GM19240 (cell line): Measurements from ENCODE around the gene PLD4.

Experiments
- DNase-seq: peaks from one replicate; pipeline ENCODE4 v3.0.0; 2011; ENCODE audit warnings: low spot score; ENCODE audit not compliant: insufficient read length

Gene PLD4

DNA sequence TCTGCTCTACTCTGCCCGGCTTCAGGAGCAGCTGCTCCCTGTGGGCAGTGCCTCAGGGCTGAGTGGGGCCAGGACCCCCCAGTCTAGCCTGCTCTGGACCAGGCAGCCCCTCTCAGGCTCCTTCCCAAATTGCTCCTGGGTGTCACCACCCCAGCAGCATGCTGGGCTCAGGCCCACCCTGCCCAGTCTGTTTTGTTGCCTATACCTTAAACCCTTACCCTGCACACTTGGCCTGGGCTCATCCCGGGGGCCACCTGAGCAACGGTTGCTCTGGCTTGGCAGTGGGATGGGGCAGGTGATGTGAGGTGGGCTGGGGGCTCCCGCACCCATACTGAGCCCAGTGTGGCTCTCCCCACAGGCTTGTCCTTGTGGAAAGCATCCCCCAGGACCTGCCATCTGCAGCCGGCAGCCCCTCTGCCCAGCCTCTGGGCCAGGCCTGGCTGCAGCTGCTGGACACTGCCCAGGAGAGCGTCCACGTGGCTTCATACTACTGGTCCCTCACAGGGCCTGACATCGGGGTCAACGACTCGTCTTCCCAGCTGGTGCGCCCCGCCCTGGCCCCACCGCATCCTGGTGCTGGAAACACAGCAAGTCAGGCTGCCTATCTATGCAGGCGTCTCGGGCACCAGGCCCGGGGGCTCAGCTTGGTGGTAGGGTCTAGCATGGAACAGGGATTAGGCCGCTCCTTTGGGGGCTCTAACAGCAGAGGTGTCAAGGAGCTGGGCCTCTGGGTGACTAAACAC is 3.9 kb downstream of the PLD4 start:
- DNase-seq: no peak

DNA sequence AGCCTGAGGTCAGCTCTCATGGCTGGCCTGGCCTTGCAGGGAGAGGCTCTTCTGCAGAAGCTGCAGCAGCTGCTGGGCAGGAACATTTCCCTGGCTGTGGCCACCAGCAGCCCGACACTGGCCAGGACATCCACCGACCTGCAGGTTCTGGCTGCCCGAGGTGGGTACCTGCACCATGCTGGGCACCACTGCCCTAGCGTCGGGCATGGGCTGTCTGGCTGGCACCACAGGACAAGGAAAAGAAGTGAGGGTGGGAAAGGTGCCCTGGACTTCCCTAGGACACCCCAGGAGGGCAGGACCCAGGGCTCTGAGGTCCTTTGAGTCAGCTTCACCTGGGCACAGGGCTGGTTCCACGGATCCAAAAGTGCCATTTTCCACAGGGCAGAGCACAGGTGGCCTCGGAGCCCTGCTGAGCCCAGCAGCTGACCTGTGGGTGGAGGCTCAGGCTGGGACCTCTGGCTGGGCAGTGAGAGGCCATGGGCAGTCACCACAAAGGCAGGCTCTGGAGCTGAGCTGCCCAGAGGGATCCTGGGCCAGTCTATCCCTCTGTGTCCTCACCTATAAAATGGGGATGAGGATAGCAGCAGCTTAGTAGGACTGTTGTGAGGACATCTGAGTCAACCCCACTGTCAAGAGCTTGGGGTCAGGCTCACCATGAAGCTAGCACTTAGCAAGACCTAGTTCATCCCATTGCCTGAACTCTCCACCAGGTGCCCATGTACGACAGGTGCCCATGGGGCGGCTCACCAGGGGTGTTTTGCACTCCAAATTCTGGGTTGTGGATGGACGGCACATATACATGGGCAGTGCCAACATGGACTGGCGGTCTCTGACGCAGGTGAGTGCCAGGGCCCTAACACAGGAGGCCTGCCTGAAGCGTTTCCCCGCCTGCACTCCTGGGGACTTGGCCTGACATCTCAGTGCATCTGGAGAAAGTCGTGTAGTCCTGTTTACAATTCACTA is 4.9 kb downstream of the PLD4 start:
- DNase-seq: no peak

DNA sequence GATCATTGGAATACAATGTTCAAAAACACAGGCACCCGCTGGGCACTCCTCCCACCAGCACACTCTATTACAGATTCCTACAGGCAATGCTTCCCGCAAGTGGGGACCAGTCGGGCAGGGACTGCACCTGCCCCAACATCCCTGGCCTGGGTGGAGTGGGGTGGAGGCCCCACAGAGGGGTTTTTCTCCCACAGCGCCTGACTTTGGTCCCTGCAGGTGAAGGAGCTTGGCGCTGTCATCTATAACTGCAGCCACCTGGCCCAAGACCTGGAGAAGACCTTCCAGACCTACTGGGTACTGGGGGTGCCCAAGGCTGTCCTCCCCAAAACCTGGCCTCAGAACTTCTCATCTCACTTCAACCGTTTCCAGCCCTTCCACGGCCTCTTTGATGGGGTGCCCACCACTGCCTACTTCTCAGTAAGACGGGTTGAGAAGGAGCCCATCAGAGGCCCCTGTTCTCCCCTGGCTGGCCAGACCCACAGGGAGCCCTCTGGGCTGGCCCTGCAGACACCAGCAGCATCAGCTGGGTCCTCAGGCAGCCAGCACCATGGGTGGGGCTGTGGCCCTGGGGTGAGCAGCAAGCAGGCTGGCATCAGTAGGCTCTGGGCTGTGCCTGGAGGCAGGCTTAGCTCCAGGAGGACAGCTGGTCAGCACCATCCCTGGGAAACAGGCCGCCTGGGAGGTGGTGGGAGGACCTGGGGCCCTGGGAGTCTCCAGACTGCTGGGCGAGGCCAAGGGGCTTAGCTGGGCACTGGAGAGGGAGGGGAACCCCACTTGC is 6.0 kb downstream of the PLD4 start:
- DNase-seq: no peak

DNA sequence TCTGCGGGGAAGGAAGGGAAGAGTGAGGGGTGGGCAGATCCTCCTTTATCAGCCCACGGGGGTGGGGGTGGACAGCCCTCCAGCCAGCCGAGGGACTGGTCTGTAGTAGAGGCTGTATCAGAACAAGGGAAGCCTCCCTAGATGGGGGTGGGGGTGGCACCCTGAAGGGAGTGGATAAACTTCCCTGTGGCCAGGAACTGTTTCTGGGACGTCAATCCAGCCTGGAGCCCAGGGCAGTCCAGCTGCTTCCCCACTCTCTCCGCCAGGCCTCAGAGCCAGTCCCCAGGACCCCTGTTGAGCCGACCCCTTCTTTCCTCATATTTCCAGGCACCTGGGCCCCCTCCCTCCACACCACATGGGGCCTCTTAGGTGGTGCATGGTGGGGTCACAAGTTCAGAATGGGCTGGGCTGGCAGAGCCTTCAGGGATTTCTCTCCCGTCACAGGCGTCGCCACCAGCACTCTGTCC is 6.7 kb downstream of the PLD4 start:
- DNase-seq: no peak

DNA sequence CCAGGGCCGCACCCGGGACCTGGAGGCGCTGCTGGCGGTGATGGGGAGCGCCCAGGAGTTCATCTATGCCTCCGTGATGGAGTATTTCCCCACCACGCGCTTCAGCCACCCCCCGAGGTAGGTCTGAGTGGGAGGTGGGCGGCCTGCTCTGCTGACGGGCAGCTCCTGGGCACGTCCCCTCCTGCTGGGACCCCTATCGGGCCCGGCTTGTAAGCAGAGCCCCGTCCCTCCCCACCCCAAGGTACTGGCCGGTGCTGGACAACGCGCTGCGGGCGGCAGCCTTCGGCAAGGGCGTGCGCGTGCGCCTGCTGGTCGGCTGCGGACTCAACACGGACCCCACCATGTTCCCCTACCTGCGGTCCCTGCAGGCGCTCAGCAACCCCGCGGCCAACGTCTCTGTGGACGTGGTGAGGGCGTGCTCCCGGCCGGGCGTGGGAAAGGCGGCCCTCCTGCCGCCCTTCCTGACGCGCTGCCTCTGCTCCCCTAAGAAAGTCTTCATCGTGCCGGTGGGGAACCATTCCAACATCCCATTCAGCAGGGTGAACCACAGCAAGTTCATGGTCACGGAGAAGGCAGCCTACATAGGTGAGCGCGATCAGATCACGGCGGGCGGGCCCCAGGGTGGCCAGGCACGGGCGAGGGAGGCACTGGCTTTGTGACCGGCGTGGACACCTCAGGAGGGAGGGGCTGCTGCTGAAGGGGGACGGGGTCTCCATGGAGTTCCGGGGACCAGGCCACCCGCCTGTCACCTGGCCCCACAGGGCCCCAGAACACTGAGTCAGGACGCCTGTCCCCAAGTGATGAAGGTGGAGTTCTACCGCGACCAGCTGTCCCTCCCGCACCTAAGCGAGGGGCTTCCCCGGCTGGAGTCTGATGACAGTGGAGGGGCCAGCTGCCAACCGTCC is 7.3 kb downstream of the PLD4 start:
- DNase-seq: no peak

DNA sequence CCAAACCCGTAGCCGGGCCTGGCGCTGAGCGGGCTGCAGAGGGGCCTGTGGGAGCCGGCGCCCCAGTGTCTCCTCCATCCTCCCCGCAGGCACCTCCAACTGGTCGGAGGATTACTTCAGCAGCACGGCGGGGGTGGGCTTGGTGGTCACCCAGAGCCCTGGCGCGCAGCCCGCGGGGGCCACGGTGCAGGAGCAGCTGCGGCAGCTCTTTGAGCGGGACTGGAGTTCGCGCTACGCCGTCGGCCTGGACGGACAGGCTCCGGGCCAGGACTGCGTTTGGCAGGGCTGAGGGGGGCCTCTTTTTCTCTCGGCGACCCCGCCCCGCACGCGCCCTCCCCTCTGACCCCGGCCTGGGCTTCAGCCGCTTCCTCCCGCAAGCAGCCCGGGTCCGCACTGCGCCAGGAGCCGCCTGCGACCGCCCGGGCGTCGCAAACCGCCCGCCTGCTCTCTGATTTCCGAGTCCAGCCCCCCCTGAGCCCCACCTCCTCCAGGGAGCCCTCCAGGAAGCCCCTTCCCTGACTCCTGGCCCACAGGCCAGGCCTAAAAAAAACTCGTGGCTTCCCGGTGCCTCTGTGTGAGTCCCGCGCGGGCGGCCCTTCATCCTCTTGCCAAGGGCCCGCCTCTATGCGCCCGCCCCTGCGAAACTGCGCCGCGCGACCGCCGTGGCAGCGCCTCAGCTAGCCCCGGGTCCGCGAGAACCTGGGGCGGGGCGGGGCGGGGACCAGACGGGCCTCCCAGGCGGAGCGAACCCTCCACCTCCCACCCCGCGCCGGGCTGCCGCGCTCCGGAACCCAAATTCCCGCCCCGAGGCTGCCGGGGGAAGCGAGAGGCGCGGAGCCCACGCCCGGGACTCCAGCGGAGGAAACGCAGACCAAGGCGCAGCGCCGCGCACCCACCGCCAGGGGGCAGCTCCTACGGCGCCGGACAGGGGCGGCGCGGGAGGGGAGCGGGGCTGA is 8.3 kb downstream of the PLD4 start:
- DNase-seq: peak; percentile 73

DNA sequence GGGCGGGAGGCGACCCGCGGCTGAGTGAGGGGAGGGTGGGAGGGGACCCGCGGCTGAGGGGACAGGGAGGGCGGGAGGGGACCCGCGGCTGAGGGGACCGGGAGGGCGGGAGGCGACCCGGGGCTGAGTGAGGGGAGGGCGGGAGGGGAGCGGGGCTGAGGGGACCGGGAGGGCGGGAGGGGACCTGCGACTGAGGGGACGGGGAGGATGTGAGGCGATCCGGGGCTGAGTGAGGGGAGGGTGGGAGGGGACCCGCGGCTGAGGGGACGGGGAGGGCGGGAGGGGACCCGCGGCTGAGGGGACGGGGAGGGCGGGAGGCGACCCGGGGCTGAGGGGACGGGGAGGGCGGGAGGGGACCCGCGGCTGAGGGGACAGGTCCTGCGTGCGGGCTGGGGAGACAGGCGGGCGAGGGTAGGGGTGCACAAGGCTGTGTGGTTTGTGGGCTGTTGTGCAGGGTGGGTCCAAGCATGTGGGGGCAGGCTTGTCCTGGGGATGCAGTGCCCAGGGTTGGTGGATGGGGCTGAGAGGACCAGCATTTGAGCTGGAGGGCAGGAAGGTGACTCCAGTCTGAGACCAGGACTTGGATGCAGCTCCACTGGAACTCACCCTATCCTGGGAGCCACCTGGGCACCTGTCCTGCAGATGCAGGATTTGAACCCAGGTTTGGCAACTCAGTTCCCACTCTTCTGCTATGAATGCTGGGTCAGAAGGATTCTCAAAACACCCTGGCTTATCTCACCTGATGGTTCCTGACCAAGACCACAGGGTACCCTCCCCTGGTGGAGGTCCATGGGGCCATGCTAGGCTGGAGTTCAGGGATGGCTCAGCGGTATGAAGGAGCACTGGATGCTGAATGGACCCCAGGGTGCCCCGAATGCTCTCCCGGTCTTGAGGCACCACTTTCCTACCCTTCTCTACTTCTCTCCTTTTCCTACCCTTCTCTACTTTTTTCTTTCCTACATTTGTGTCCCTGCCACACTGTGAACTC is 9.4 kb downstream of the PLD4 start:
- no peak for DNase-seq

DNA sequence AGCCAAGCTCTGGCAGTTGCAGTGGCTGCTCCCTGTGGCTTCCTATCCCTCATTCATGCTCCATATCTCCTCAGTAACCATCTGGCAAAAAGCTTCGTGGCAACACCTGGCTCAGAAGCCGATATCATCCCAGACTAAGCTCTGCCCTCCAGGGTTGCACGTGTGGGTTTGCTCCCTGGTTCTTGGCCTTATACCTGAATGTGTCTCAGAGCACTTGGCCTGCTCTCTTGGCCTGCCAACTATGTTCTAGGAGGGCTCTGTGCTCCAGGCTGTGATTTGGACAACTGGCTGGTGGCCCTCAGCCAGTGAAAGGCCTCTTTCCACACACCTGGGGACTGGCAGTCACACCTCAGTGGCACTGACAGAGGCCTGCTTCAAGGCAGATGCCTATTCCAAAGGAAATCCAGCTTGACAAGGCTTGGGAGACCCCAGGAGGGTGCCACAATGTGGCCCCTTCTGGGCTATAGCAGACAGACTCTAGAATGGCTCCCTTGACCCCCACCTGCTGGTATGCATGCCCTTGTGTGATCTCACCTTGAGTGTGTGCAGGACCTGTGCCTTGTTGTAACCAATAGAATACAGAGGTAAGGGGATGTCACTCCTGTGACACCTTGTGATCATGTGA is 10.5 kb downstream of the PLD4 start:
- no peak for DNase-seq

DNA sequence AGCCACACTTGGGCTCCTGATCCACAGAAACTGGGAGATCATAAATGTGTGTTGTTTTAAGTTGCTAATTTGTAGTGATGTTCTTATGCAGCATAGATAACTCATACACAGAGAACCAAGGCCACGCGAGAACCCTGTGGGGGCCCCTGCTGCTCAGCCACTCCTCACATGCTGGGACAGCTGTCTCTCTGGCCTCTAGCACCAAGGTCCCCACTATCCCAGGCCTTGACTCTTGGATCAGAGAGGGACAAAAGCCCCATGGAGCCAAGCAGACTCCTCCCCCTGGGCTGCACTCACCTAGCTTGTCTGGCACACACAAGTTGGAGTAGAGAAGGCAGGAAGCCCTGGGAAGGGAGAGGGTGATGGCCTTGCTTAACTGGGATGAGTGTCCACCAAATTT is 11.3 kb downstream of the PLD4 start:
- DNase-seq: no peak

DNA sequence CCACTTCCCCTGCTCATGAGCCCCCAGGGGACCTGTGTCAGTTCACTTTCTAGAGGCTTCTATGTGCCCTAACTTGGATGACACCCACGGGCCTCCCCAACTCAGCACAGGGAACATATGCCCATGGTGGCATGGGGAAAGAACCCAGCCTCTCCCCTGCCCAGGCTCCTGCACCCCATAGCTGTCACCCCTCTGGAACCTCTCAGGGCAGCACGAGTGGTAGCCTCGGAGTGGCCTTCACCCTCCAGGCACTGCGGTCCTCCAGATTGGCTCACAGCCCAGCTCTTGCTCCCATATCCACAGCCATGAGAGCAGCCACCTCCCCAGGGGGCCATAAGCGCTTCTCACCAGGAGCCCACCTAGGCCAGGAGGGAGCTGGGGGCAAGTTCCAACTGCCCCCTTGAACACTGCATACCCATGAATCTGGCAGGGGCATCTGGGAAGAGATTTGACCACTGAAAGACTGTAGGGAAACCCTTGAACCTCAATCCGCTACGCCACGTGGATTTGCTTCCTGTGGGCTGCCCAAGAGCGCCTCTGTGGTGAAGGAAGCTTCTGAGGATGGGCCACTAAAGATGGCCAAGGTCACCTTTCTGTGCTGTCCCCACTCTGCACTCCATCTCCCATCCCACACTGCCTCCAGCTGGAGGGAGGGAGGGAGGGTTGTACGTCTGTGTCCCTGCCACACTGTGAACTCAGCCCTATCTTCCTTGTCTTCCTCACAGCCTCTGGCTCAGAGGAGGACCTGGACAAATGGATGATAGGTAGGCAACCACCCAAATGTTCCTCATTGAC is 11.9 kb downstream of the PLD4 start:
- DNase-seq: no peak

DNA sequence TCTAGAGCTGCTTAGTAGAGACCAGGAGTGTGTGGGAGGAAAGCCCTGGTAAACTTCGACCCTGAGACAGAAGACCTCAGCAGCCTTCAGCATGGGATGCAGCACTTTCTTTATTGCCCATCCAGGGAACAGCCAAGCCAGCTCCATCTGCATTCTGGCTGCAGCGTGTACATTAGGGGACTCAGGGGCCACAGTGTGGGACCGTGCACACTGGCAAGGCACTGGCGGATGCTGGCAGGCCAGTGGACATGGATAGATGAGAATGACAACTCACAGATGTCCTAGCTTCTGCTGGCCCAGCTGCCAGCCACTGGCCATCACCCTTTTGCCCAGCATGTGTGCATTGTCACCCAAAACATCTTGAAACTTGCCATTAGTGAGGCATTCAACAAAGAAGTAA is 12.5 kb downstream of the PLD4 start:
- DNase-seq: no peak

DNA sequence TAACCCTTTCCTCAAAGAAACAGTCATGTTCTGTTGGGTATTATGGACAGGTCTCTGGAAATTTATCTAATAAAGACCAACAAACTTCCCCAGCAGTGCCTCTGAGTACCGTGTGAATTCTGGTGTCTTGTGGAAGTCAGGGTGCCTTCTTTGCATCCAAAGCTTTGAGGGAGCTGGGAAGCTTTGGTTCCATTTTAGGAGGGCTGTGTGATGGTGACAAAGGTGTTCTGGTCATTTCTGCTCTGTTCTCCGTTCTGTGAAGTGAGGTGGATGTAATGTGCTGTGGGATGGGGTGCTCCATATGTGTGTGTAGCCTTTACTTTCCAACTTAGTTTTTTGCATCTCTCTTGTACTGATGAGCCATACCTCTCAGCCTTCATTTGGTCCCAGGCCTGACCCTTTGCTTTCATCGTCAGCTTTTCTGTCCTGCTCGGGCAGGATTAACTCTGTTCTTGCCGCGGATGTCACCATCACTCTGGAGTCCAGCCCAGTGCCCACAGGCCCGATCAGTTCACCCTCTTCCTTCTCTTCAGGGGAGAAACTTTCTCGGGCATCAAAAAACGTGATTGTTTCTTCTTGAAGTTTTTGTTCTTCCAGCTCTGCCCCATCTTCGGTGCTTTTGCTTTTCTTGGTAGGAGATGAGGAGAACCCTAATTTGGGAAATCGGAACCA is 13.2 kb downstream of the PLD4 start:
- no peak for DNase-seq

DNA sequence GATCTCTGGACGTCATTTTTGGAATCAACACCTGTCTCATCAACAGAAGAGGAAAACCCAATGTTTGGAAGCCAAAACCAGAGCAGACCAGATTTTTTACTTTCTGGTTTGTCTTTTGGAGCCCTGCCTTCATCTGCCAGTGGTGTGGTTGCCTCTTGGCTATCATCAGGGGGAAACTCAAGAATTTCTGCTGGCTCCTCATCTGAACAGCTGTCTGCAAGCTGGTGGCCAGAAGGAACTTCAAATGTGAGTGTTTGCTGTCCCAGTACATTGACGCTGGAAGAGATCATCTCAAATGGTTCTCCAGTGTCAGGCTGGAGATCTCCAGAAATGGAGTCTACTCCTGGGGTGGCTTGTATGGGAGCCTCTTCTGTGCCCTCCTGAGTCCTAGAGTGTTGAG is 13.8 kb downstream of the PLD4 start:
- DNase-seq: no peak

DNA sequence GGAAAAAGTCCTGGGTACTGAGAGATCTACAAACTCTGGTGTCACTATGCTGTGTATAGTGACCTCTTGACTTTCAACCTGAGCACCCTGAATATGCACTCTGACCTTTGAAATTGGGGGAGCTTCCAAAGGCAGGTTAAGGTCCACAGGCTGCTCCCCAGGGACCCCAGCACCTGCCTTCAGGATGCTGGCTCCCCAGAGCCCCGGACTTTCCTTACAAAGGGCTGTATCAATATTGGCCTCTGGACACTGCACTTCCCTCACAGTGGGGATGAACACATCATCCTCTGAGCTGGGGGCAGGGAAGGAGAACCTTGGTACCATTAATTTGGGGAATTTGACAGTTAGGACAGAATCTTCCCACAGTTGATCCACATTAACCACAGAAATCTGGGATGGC is 14.3 kb downstream of the PLD4 start:
- DNase-seq: no peak

DNA sequence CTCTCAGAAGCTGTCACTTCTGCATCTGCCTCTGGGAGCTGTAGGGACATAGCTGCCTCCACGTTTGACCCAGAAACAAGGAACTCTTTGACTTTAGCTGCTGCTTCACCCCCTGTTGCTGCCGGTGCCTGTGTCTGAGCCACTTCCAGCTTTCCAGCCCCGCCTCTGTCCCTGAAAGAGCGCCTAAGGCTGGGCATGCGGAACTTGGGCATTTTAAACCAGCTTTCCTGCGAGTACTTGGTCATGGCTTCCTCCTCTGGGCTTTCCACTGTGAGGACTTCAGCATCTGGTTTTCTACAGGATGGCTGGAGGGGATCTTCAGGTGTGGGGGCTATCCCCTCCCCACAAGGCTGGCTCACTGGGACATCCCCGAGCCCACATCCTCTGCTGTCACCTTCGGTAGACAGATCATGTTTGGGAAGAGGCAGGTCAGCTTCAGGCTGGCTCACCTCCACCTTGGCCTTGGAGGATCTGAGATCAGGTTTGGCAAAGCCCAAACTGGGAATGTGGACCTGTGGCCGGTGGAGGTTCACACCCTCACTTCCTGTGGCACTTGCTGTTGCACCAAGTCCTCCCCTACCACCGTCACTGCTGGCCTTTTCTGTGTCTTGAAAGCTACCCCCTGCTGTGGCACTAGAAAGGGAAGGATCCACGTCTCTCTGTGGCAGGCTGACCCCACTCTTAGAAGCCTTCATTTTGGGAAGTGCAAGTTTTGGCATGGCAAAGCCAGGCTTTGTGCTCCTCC is 15.2 kb downstream of the PLD4 start:
- DNase-seq: no peak
